ENCODE results near the gene PLA2G2C.

The PLA2G2C gene

GRCh38 chr1:20183035-20183434, 3.3 kb downstream of the PLA2G2C start:
- no peaks in the 10 kb centered on the region for H3K36me3 ChIP-seq (replicated peaks; ENCODE audit: insufficient read depth, low read length)
- H2AFZ ChIP-seq (ENCODE audit: low read length), result no peak overlapping the region
- no peak overlapping the region for H3K27ac ChIP-seq (ENCODE audit: low read length)
- DNase-seq, result no peak
- no peak overlapping the region for H3K9ac ChIP-seq (ENCODE audit: low read length)
- H3K27me3 ChIP-seq (replicated peaks; ENCODE audit: insufficient read depth, low read length), result peaks cover 72% of the 10 kb centered on the region
- no peaks in the 10 kb centered on the region for H3K9me3 ChIP-seq (replicated peaks; ENCODE audit: insufficient read depth, low read length)
- H3K4me3 ChIP-seq (ENCODE audit: low read length), result no peak overlapping the region
- H3K4me1 ChIP-seq (ENCODE audit: low read length), result no peaks in the 10 kb centered on the region
- TF ChIP-seq CTCF (IDR thresholded peaks at IDR 0.05; ENCODE audit: low read length), result no peak
- no peak for TF ChIP-seq EZH2phosphoT487 (IDR thresholded peaks at IDR 0.05; ENCODE audit: low read length)
- no peak for TF ChIP-seq EZH2 (optimal IDR thresholded peaks at IDR 0.05; ENCODE audit: low read depth, low read length)
- H3F3A ChIP-seq (ENCODE audit: insufficient read depth, low read length), result no peaks in the 10 kb centered on the region
- H4K20me1 ChIP-seq (ENCODE audit: insufficient read depth, low read length), result no peaks in the 10 kb centered on the region
- no peak overlapping the region for H3K4me2 ChIP-seq (ENCODE audit: low read depth, low read length)
- no peaks in the 10 kb centered on the region for H3K79me2 ChIP-seq (ENCODE audit: low read length)
- H3K9me2 ChIP-seq (replicated peaks; ENCODE audit: insufficient read depth, low read length), result no peaks in the 10 kb centered on the region

GRCh38 chr1:20182415-20182814, 3.9 kb downstream of the PLA2G2C start:
- H3K79me2 ChIP-seq (ENCODE audit: low read length), result no peaks in the 10 kb centered on the region
- peaks cover 72% of the 10 kb centered on the region for H3K27me3 ChIP-seq (replicated peaks; ENCODE audit: insufficient read depth, low read length)
- H3K27ac ChIP-seq (ENCODE audit: low read length), result no peak overlapping the region
- DNase-seq, result no peak
- H4K20me1 ChIP-seq (ENCODE audit: insufficient read depth, low read length), result no peaks in the 10 kb centered on the region
- TF ChIP-seq CTCF (IDR thresholded peaks at IDR 0.05; ENCODE audit: low read length) (no peak), EZH2phosphoT487 (IDR thresholded peaks at IDR 0.05; ENCODE audit: low read length) (no peak), EZH2 (optimal IDR thresholded peaks at IDR 0.05; ENCODE audit: low read depth, low read length) (no peak)
- no peaks in the 10 kb centered on the region for H3K4me1 ChIP-seq (ENCODE audit: low read length)
- no peak overlapping the region for H3K9ac ChIP-seq (ENCODE audit: low read length)
- no peaks in the 10 kb centered on the region for H3F3A ChIP-seq (ENCODE audit: insufficient read depth, low read length)
- H3K9me2 ChIP-seq (replicated peaks; ENCODE audit: insufficient read depth, low read length), result no peaks in the 10 kb centered on the region
- no peak overlapping the region for H3K4me2 ChIP-seq (ENCODE audit: low read depth, low read length)
- H3K4me3 ChIP-seq (ENCODE audit: low read length), result no peak overlapping the region
- H3K36me3 ChIP-seq (replicated peaks; ENCODE audit: insufficient read depth, low read length), result no peaks in the 10 kb centered on the region
- H3K9me3 ChIP-seq (replicated peaks; ENCODE audit: insufficient read depth, low read length), result no peaks in the 10 kb centered on the region
- H2AFZ ChIP-seq (ENCODE audit: low read length), result no peak overlapping the region

- Histone ChIP-seq H3F3A (ENCODE audit: insufficient read depth, low read length) (no peaks in the 10 kb centered on the region), H4K20me1 (ENCODE audit: insufficient read depth, low read length) (no peaks in the 10 kb centered on the region), H3K9me2 (replicated peaks; ENCODE audit: insufficient read depth, low read length) (no peaks in the 10 kb centered on the region), H3K36me3 (replicated peaks; ENCODE audit: insufficient read depth, low read length) (no peaks in the 10 kb centered on the region), H3K4me1 (ENCODE audit: low read length) (no peaks in the 10 kb centered on the region), H3K9ac (ENCODE audit: low read length) (no peak overlapping the region), H3K9me3 (replicated peaks; ENCODE audit: insufficient read depth, low read length) (no peaks in the 10 kb centered on the region), H3K27me3 (replicated peaks; ENCODE audit: insufficient read depth, low read length) (peaks cover 73% of the 10 kb centered on the region), H3K79me2 (ENCODE audit: low read length) (no peaks in the 10 kb centered on the region), H2AFZ (ENCODE audit: low read length) (no peak overlapping the region), H3K27ac (ENCODE audit: low read length) (no peak overlapping the region), H3K4me2 (ENCODE audit: low read depth, low read length) (no peak overlapping the region), H3K4me3 (ENCODE audit: low read length) (no peak overlapping the region)
- TF ChIP-seq EZH2phosphoT487 (IDR thresholded peaks at IDR 0.05; ENCODE audit: low read length), result no peak
- no peak for DNase-seq
These were observed 5.5 kb downstream of the PLA2G2C start for GRCh38 chr1:20180844-20181207.

- no peaks in the 10 kb centered on the region for H4K20me1 ChIP-seq (ENCODE audit: insufficient read depth, low read length)
- DNase-seq, result no peak
- no peaks in the 10 kb centered on the region for H3K4me1 ChIP-seq (ENCODE audit: low read length)
- no peak overlapping the region for H3K27ac ChIP-seq (ENCODE audit: low read length)
- H3K36me3 ChIP-seq (replicated peaks; ENCODE audit: insufficient read depth, low read length), result no peaks in the 10 kb centered on the region
- no peak overlapping the region for H3K4me3 ChIP-seq (ENCODE audit: low read length)
- H3K9me2 ChIP-seq (replicated peaks; ENCODE audit: insufficient read depth, low read length), result no peaks in the 10 kb centered on the region
- no peak overlapping the region for H3K4me2 ChIP-seq (ENCODE audit: low read depth, low read length)
- H3K9ac ChIP-seq (ENCODE audit: low read length), result no peak overlapping the region
- no peaks in the 10 kb centered on the region for H3K9me3 ChIP-seq (replicated peaks; ENCODE audit: insufficient read depth, low read length)
- peaks cover 72% of the 10 kb centered on the region for H3K27me3 ChIP-seq (replicated peaks; ENCODE audit: insufficient read depth, low read length)
- no peak for TF ChIP-seq EZH2phosphoT487 (IDR thresholded peaks at IDR 0.05; ENCODE audit: low read length)
- no peak for TF ChIP-seq EZH2 (optimal IDR thresholded peaks at IDR 0.05; ENCODE audit: low read depth, low read length)
- no peak for TF ChIP-seq CTCF (IDR thresholded peaks at IDR 0.05; ENCODE audit: low read length)
- no peaks in the 10 kb centered on the region for H3K79me2 ChIP-seq (ENCODE audit: low read length)
- no peaks in the 10 kb centered on the region for H3F3A ChIP-seq (ENCODE audit: insufficient read depth, low read length)
- H2AFZ ChIP-seq (ENCODE audit: low read length), result no peak overlapping the region
These were observed 6.0 kb downstream of the PLA2G2C start for GRCh38 chr1:20180129-20180843.
